NB4 (cell line): ENCODE measurements around the gene RPL13.
"Not testable (repeated sequence)": the region's sequence is repeated elsewhere in the genome, so short reads cannot be mapped to it uniquely, and the experiment has no call there.

ENCODE experiments used
- CTCF ChIP-seq: IDR thresholded peaks from one replicate; pipeline ENCODE4 v1.5.1; 2012; ENCODE audit warnings: low read depth, low read length
- MAX ChIP-seq: IDR thresholded peaks from 2 replicates; pipeline ENCODE4 v1.6.1; 2011; ENCODE audit warnings: low read depth, low read length
- MYC ChIP-seq: IDR thresholded peaks from 2 replicates; pipeline ENCODE4 v1.6.1; 2011; ENCODE audit warnings: low read depth, low read length
- POLR2A ChIP-seq: IDR thresholded peaks from 2 replicates; pipeline ENCODE4 v1.6.1; 2011; ENCODE audit warnings: mild to moderate bottlenecking; ENCODE audit not compliant: insufficient read length; ENCODE audit errors: extremely low read depth

GRCh38 chr16:89570983-89571598 lies 10.6 kb downstream of the RPL13 start:
- TF ChIP-seq CTCF, MYC, POLR2A, MAX: not testable (repeated sequence)
